Skeletal muscle tissue (tissue), 4 donors: ENCODE measurements around the gene AFF2. TPM values are rescaled to one million over a fixed set of nuclear protein-coding genes. Genes with fewer than 3 reads are reported as not detected.

ENCODE experiments used
- H3K27ac ChIP-seq: one replicate; pipeline ENCODE4 v1.7.0; 2013; ENCODE audit warnings: mild to moderate bottlenecking, low read depth, low read length, inconsistent platforms
- H3K27me3 ChIP-seq, 3 donors: one replicate each; pipeline ENCODE4 v1.7.0; 2013; ENCODE audit warnings: low read length in 3 of 3; ENCODE audit not compliant: control insufficient read depth in 3 of 3, insufficient read depth in 3 of 3
- H3K36me3 ChIP-seq, 3 donors: one replicate each; pipeline ENCODE4 v1.7.0; 2013; ENCODE audit warnings: low read length in 3 of 3; ENCODE audit not compliant: control insufficient read depth in 3 of 3, insufficient read depth in 3 of 3
- H3K4me1 ChIP-seq, 3 donors: one replicate each; pipeline ENCODE4 v1.7.0; 2013; ENCODE audit warnings: low read length in 3 of 3, mild to moderate bottlenecking in 3 of 3; ENCODE audit not compliant: control insufficient read depth in 3 of 3, insufficient read depth in 3 of 3
- H3K4me3 ChIP-seq, 3 donors: one replicate each; pipeline ENCODE4 v1.7.0; 2013; ENCODE audit warnings: low read length in 3 of 3
- H3K9ac ChIP-seq, 3 donors: one replicate each; pipeline ENCODE4 v1.7.0; 2013; ENCODE audit warnings: low read length in 3 of 3, mild to moderate bottlenecking in 3 of 3, moderate library complexity in 2 of 3, low read depth in 1 of 3
- H3K9me3 ChIP-seq, 3 donors: one replicate each; pipeline ENCODE4 v1.7.0; 2013; ENCODE audit warnings: low read length in 3 of 3; ENCODE audit not compliant: control insufficient read depth in 3 of 3
- total RNA-seq: library from RNA; depleted of rRNA; stranded (reverse); fragments of >200 nt; gene quantifications from one replicate; pipeline ENCODE4 v1.2.3, GENCODE V29; 2014
- donor health status: Osteomylitis.

The AFF2 gene
- total RNA-seq, 1 donor from 2014 or later, result 2.6 TPM

DNA sequence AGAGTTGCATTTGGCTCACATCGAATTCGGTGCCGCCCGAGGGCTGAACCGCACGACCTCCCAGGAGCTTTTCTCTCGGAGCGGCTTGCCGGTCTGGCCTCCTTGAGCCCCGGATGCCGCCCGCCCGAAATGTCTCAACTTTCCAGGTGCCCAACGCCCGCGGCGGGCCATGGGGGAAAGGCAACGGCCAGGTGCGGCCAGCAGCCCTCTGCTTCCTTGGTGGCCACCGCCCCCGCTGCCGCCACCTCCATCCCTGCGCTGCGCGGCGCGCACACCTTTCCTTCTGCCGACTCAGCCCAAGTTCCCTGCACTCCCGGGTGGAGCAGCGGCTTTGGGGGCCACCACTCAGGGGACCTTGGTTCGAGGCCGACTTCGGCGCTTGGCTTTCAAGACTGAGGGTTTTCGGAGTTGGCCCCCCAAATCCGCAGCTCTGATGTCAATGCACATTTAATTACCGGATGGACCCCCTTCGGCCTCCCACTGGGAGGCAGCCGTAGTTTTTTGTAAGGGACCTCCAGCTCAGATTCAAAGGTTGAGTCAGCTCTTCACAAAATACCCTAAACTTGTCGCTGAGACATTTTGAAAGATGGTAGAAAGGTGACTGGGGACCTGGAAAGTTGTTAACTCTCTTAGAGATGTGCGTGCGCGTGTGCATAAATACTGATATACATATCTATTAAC is 1.1 kb downstream of the AFF2 start:
- Histone ChIP-seq H3K9ac (no peak overlapping the region), H3K4me1 (peaks cover 0 to 2% (median 0%) of the 10 kb centered on the region in 3 donors), H3K27ac (no peak overlapping the region), H3K4me3 (no peak overlapping the region), H3K9me3 (no peaks in the 10 kb centered on the region), H3K36me3 (no peaks in the 10 kb centered on the region), H3K27me3 (peaks cover 21 to 25% (median 23%) of the 10 kb centered on the region in 3 donors)

GRCh38 chrX:148504506-148504905 is 4.1 kb downstream of the AFF2 start:
- Histone ChIP-seq H3K4me3 (no peak overlapping the region), H3K27me3 (peaks cover 21 to 22% (median 22%) of the 10 kb centered on the region in 3 donors), H3K4me1 (peaks cover 0 to 2% (median 0%) of the 10 kb centered on the region in 3 donors), H3K27ac (no peak overlapping the region), H3K9me3 (no peaks in the 10 kb centered on the region), H3K9ac (no peak overlapping the region), H3K36me3 (no peaks in the 10 kb centered on the region)

- Histone ChIP-seq H3K4me3 (no peak overlapping the region), H3K4me1 (no peaks in the 10 kb centered on the region), H3K9me3 (no peaks in the 10 kb centered on the region), H3K9ac (no peak overlapping the region), H3K36me3 (no peaks in the 10 kb centered on the region), H3K27me3 (peaks cover 8 to 11% (median 11%) of the 10 kb centered on the region in 3 donors), H3K27ac (no peak overlapping the region)
Observed at GRCh38 chrX:148507418-148507817, 7.0 kb downstream of the AFF2 start.

DNA sequence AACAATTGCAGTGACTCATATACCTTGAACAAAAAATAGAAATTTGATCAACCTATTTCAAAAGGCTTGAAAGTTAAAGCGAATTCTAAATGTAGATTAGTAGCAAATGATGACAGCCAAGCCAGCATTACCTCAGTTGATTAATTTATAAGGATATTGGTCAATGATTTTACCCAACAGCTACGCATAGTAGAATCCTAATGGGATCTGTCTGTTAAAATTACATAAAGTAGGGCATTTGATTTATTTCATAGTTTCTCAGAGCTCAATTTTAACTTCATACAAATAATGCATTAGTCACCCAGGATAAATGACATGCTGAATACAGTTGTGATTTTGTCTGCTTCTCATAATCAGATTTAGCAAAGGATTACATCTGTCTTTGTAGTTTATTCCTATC is 12.0 kb downstream of the AFF2 start:
- Histone ChIP-seq H3K4me3 (no peak overlapping the region), H3K27ac (no peak overlapping the region), H3K9me3 (no peaks in the 10 kb centered on the region), H3K9ac (no peak overlapping the region), H3K27me3 (no peaks in the 10 kb centered on the region), H3K4me1 (no peaks in the 10 kb centered on the region), H3K36me3 (no peaks in the 10 kb centered on the region)

DNA sequence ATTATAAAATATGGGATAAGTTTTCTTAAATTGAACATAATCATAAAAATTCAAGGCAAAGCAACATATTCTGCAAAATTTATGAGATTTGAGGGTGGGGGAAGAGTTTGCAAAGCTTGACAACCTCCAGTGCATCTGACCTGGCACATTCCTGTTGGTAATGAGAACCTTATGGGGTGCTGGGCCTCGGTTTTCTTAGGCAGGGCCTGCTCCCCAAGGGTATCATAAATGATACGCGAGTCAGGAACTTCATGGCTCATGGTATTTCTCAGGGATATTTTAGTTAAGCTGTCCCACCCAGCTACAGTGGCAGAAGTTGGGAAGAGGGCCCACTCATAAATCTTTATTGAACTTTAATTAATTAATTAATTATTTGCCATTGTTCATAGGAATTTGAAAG is 13.2 kb downstream of the AFF2 start:
- Histone ChIP-seq H3K9me3 (no peaks in the 10 kb centered on the region), H3K36me3 (no peaks in the 10 kb centered on the region), H3K9ac (no peak overlapping the region), H3K27me3 (no peaks in the 10 kb centered on the region), H3K4me3 (no peak overlapping the region), H3K4me1 (no peaks in the 10 kb centered on the region), H3K27ac (no peak overlapping the region)

GRCh38 chrX:148517176-148517575 is 16.8 kb downstream of the AFF2 start:
- Histone ChIP-seq H3K4me1 (no peaks in the 10 kb centered on the region), H3K9ac (no peak overlapping the region), H3K4me3 (no peak overlapping the region), H3K27ac (no peak overlapping the region), H3K9me3 (no peaks in the 10 kb centered on the region), H3K36me3 (no peaks in the 10 kb centered on the region), H3K27me3 (no peaks in the 10 kb centered on the region)

- H3K27ac ChIP-seq, result no peak overlapping the region
- H3K9ac ChIP-seq, result no peak overlapping the region
- H3K4me1 ChIP-seq, result no peaks in the 10 kb centered on the region
- H3K27me3 ChIP-seq, result no peaks in the 10 kb centered on the region
- no peak overlapping the region for H3K4me3 ChIP-seq
- no peaks in the 10 kb centered on the region for H3K36me3 ChIP-seq
- no peaks in the 10 kb centered on the region for H3K9me3 ChIP-seq
Observed at GRCh38 chrX:148522006-148522405, 21.6 kb downstream of the AFF2 start.

DNA sequence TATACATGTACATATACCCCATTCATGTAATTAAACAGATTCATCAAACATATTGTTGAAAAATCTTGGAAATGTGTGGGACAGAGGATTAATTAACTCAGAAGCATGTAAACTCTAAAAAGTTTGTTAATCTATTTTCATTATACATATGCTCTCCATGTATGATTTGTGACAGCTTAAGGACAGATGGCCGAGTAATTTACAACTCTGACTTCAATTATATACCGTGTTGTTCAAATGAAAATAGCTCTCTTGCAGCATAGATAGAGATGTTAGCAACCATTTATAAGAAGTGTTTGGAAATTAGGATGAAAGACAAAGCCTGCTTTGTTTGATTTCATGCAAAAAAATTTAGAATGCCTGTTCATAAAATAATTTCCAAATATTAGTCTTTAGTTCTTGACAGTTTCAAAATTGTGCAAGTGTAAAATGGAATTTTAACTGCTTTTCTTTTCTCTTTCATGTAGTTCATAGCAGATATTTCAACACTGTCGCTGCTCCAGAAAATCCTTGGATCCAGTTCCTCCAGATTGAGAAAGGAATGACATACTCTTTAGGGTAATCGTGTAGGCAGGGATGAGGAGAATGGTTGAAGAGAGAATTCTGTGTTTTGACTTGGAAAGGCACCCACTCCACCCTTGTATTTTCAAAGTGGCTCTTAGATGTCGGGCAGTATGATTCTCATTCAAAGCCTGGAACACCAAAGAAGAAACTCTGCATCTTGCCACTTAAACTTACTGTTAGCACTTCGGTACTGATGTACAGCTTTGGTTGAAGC is 23.1 kb downstream of the AFF2 start:
- Histone ChIP-seq H3K9ac (no peak overlapping the region), H3K4me1 (no peaks in the 10 kb centered on the region), H3K36me3 (no peaks in the 10 kb centered on the region)

GRCh38 chrX:148530464-148531077 is 30.2 kb downstream of the AFF2 start:
- Histone ChIP-seq H3K27me3 (no peaks in the 10 kb centered on the region), H3K36me3 (no peaks in the 10 kb centered on the region), H3K27ac (no peak overlapping the region), H3K4me3 (no peak overlapping the region), H3K9ac (no peak overlapping the region), H3K9me3 (no peaks in the 10 kb centered on the region), H3K4me1 (no peaks in the 10 kb centered on the region)

More for the DNA sequence above, 23.1 kb downstream of the AFF2 start:
- no peaks in the 10 kb centered on the region for H3K9me3 ChIP-seq
- H3K4me3 ChIP-seq, result no peak overlapping the region
- no peak overlapping the region for H3K27ac ChIP-seq
- no peaks in the 10 kb centered on the region for H3K27me3 ChIP-seq

DNA sequence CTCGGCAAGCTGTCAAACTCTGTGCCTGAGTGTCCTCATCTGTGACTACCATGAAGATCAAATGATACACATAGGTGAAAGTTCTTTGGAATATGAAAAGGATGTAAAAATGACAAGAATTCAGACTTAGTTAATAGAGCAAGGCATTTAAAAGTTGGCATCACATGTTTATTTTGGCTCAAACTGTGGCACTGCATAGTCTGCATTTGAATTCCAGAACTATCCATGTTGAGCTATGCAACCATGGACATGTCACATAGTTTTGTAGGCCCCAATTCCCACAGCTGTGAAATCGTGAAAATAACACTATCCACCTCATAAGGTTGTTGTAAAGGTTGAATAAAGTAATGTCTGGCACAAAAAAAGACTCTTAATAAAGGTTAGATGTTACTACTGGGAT is 33.9 kb downstream of the AFF2 start:
- H3K4me3 ChIP-seq, result no peak overlapping the region

More for the DNA sequence above, 33.9 kb downstream of the AFF2 start:
- Histone ChIP-seq H3K4me1 (no peaks in the 10 kb centered on the region), H3K27ac (no peak overlapping the region), H3K9ac (no peak overlapping the region), H3K9me3 (no peaks in the 10 kb centered on the region), H3K27me3 (no peaks in the 10 kb centered on the region), H3K36me3 (no peaks in the 10 kb centered on the region)
